Esophagus squamous epithelium (tissue), 5 donors: ENCODE measurements around the gene RUNDC1. TPM values are rescaled to one million over a fixed set of nuclear protein-coding genes. Genes with fewer than 3 reads are reported as not detected.

Experiments used
- DNase-seq: peaks from one replicate; lab custom pipeline; 2025; lab: John Stamatoyannopoulos, UW
- H3K27ac ChIP-seq, 4 donors: fragments of 200-600 bp; sonication (generic); one replicate each; pipeline ENCODE4 v1.5.1; 2016 to 2019; ENCODE audit warnings: mild to moderate bottlenecking in 1 of 4
- H3K27me3 ChIP-seq, 4 donors: fragments of 200-600 bp; sonication (generic); 1 replicate in 3 of 4; 2 replicates in 1 of 4; pipeline versions ENCODE4 v1.5.1 to v1.6.0; 2017 to 2021; ENCODE audit warnings: antibody characterized with exemption in 1 of 4
- H3K36me3 ChIP-seq, 3 donors: fragments of 200-600 bp; sonication (generic); one replicate each; pipeline ENCODE4 v1.5.1; 2016 to 2019
- H3K4me1 ChIP-seq, 3 donors: fragments of 200-600 bp; sonication (generic); one replicate each; pipeline ENCODE4 v1.5.1; 2017 to 2019
- H3K4me3 ChIP-seq, 4 donors: fragments of 200-600 bp; sonication (generic); 1 replicate in 3 of 4; 2 replicates in 1 of 4; pipeline ENCODE4 v1.5.1; 2016 to 2019; ENCODE audit warnings: mild to moderate bottlenecking in 2 of 4, moderate library complexity in 1 of 4
- H3K9me3 ChIP-seq, 3 donors: fragments of 200-600 bp; sonication (generic); one replicate each; pipeline ENCODE4 v1.5.1; 2016 to 2019
- POLR2A ChIP-seq, 4 donors: fragments of 450-650 bp; IDR thresholded peaks; one replicate each; pipeline ENCODE4 v1.6.1; 2017; ENCODE audit warnings: antibody characterized with exemption in 4 of 4, mild to moderate bottlenecking in 4 of 4, moderate library complexity in 3 of 4
- WGBS, 2 donors: methylation state at CpG; one replicate each; pipeline ENCODE4 v1.1.5; 2018; 5-methylcytosine and 5-hydroxymethylcytosine counted together
- intact Hi-C: fragments of 100-400 bp; cut with DNase I; formaldehyde crosslinking; loops from one replicate; pipeline ENCODE4 v1.15.0; 2022
- total RNA-seq, 4 donors: library from RNA; depleted of rRNA; stranded (reverse); fragments of >200 nt; gene quantifications; one replicate each; pipeline ENCODE4 v1.1.0, GENCODE V29; 2016
- TF ChIP-seq, protein P1 (sequence below), 6 experiments: fragments of 450-650 bp in 4 of 6; fragments of 200-600 bp in 2 of 6; sonication (generic) in 2 of 6; IDR thresholded peaks; one replicate each; pipeline ENCODE4 v1.5.1; 2016 to 2019; ENCODE audit warnings: antibody characterized with exemption in 6 of 6, mild to moderate bottlenecking in 4 of 6, moderate library complexity in 4 of 6
- donor health status: DM: yes; HTN: yes; CAD: no.

The RUNDC1 gene
- total RNA-seq, 4 donors from 2014 or later = 7.4 to 9.8 (median 8.5) TPM

DNA sequence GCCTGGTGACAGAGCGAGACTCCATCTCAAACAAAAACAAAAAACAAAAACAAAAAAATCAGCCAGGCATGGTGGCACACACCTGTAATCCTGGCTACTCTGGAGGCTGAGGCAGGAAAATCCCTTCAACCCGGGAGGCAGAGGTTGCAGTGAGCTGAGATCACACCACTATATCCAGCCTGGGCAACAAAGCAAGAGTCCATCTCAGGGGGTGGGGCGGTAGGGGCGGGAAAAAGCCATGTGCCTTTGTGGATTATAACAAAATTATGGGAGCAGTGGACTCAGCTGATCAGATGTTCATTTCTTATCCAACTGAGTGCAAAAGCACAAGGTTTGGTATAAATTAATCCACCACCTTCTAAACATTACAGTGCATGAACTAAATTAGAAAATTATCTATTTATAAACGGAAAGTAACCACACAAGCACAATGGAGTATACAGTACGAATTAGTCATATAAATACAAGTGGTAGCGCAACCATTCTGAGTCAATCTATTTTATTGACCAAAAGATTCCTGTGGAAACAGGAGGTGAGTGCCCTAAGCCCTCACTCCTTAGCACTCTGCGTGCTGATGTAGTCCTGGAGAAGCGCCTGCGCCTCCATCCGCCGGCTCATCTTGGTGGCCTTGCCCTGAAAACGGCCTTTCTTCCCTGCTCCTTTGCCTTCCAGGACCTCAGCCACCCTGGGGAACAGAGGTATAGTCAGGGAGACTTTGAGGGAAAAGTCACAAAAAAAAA is 30.2 kb upstream of the RUNDC1 start:
- Histone ChIP-seq H3K27me3 (no peaks in the 10 kb centered on the region), H3K27ac (no peak overlapping the region), H3K36me3 (peaks cover 0 to 81% (median 5%) of the 10 kb centered on the region in 3 donors), H3K4me3 (no peak overlapping the region), H3K4me1 (no peaks in the 10 kb centered on the region), H3K9me3 (no peaks in the 10 kb centered on the region)
- no peak for DNase-seq
- intact Hi-C loops = no loop called here
- TF ChIP-seq, protein P1, sequence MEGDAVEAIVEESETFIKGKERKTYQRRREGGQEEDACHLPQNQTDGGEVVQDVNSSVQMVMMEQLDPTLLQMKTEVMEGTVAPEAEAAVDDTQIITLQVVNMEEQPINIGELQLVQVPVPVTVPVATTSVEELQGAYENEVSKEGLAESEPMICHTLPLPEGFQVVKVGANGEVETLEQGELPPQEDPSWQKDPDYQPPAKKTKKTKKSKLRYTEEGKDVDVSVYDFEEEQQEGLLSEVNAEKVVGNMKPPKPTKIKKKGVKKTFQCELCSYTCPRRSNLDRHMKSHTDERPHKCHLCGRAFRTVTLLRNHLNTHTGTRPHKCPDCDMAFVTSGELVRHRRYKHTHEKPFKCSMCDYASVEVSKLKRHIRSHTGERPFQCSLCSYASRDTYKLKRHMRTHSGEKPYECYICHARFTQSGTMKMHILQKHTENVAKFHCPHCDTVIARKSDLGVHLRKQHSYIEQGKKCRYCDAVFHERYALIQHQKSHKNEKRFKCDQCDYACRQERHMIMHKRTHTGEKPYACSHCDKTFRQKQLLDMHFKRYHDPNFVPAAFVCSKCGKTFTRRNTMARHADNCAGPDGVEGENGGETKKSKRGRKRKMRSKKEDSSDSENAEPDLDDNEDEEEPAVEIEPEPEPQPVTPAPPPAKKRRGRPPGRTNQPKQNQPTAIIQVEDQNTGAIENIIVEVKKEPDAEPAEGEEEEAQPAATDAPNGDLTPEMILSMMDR (IDR thresholded peaks at IDR 0.05) = no peak
- no peak for TF ChIP-seq POLR2A (IDR thresholded peaks at IDR 0.05)
- 91 to 95% methylated on average over 10 to 13 of the region's 13 CpGs for WGBS, 2 donors

DNA sequence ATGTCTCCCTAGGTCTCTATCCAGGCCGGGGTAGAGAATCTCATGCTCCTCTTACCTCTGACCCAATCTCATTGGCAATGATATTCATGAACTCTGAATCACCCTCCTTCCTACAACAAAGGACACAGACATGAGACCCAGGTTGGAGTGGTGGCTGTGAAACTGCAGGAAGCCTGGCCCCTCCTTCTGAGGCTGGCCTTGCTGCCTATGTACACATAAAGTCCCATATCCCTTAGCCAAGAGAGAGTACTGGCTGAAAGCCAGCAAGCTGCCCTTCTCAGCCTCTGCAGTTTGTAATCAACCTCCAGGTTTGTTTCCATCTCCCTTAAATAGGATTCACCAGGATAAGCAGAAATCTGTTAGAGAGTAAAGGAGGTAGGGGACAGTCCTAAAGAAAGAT is 26.7 kb upstream of the RUNDC1 start:
- intact Hi-C loops = no loop called here
- Histone ChIP-seq H3K4me1 (no peaks in the 10 kb centered on the region), H3K27me3 (no peaks in the 10 kb centered on the region), H3K27ac (no peak overlapping the region), H3K4me3 (no peak overlapping the region), H3K36me3 (peaks cover 0 to 98% (median 21%) of the 10 kb centered on the region in 3 donors), H3K9me3 (no peaks in the 10 kb centered on the region)
- WGBS, 2 donors = 69 to 100% methylated on average over 1 of the region's 1 CpG
- no peak for DNase-seq
- TF ChIP-seq, protein P1 (IDR thresholded peaks at IDR 0.05) = no peak
- TF ChIP-seq POLR2A (IDR thresholded peaks at IDR 0.05) = no peak

GRCh38 chr17:42964161-42964932 is 16.0 kb upstream of the RUNDC1 start, which contains the start of gene AARSD1:
Gene AARSD1, minus strand, starts transcription at chr17:42964454. Its CDS starts 14 bp downstream, at chr17:42964440.
- DNase-seq = peak; percentile 36
- intact Hi-C loops = no loop called here
- Histone ChIP-seq H3K27me3 (no peaks in the 10 kb centered on the region), H3K4me1 (peaks cover 7 to 18% (median 8%) of the 10 kb centered on the region in 3 donors), H3K9me3 (no peaks in the 10 kb centered on the region), H3K27ac (peak within 1 kb of the TSS; percentile 77 to 94 (median 89)), H3K4me3 (peak within 1 kb of the TSS; percentile 58 to 85 (median 66)), H3K36me3 (peaks cover 9 to 37% (median 16%) of the 10 kb centered on the region in 3 donors)
- peak in 3 of 4 donors; percentile 50 to 70 (median 68) for TF ChIP-seq POLR2A (IDR thresholded peaks at IDR 0.05)
- TF ChIP-seq, protein P1 (IDR thresholded peaks at IDR 0.05) = peak in 1 of 6 experiments; percentile 38
- WGBS, 2 donors = 0 to 4% methylated on average over 28 to 31 of the region's 43 CpGs

GRCh38 chr17:42967925-42968324 is 12.4 kb upstream of the RUNDC1 start:
- TF ChIP-seq POLR2A (IDR thresholded peaks at IDR 0.05) = no peak
- TF ChIP-seq, protein P1 (IDR thresholded peaks at IDR 0.05) = no peak
- Histone ChIP-seq H3K4me3 (no peak overlapping the region), H3K9me3 (no peaks in the 10 kb centered on the region), H3K4me1 (peaks cover 7 to 11% (median 8%) of the 10 kb centered on the region in 3 donors), H3K27ac (no peak overlapping the region), H3K27me3 (no peaks in the 10 kb centered on the region), H3K36me3 (peaks cover 0 to 2% (median 0%) of the 10 kb centered on the region in 3 donors)
- no peak for DNase-seq
- intact Hi-C loops = no loop called here
- WGBS, 2 donors = 62 to 67% methylated on average over 1 of the region's 1 CpG
